PC-3 (cell line): ENCODE measurements around the gene CORT. TPM values are rescaled to one million over a fixed set of nuclear protein-coding genes. Genes with fewer than 3 reads are reported as not detected.
"Not testable (repeated sequence)": the region's sequence is repeated elsewhere in the genome, so short reads cannot be mapped to it uniquely, and the experiment has no call there.

Source experiments
- ATAC-seq: fragments of 200-7000 bp; cut with Tn5 transposase; 2 replicates; pipeline ENCODE4 v1.9.1; 2020; ENCODE audit warnings: mild to moderate bottlenecking, moderate library complexity
- BruUV-seq: library from RNA; stranded (reverse); fragments of 400-500 nt; replicated peaks from 2 replicates; lab custom pipeline; 2021; lab: Mats Ljungman, UMichigan
- CTCF ChIA-PET: fragments of 300-600 bp; sonication (Branson Sonifier 250); formaldehyde crosslinking; loops from one replicate; lab custom pipeline; 2022; ENCODE audit warnings: antibody characterized with exemption; lab: Charles Lee
- POLR2A ChIA-PET: fragments of 300-600 bp; sonication (Branson Sonifier 250); formaldehyde crosslinking; loops from one replicate; lab custom pipeline; 2022; ENCODE audit warnings: antibody characterized with exemption; ENCODE audit not compliant: unreplicated experiment; lab: Charles Lee
- DNase-seq: peaks from one replicate; pipeline ENCODE4 v3.0.0-alpha.2; 2015
- H2AFZ ChIP-seq: fragments of 300-600 bp; sonication (generic); 2 replicates; pipeline ENCODE4 v1.6.0; 2016; ENCODE audit warnings: antibody characterized with exemption, low read length
- H3F3A ChIP-seq: fragments of 300-600 bp; sonication (generic); one replicate; pipeline ENCODE4 v1.6.0; 2017; ENCODE audit warnings: antibody characterized with exemption, low read length, control low read depth, mild to moderate bottlenecking; ENCODE audit not compliant: unreplicated experiment
- H3K27ac ChIP-seq: fragments of 300-600 bp; sonication (generic); 2 replicates; pipeline ENCODE4 v1.5.1; 2016; ENCODE audit warnings: mild to moderate bottlenecking, low read length
- H3K27me3 ChIP-seq: fragments of 300-600 bp; sonication (generic); 2 replicates; pipeline ENCODE4 v1.6.1; 2016; ENCODE audit warnings: low read length, mixed read lengths
- H3K36me3 ChIP-seq: fragments of 300-600 bp; sonication (generic); 2 replicates; pipeline ENCODE4 v1.6.1; 2016; ENCODE audit warnings: low read depth, mixed run types, low read length, mixed read lengths
- H3K4me1 ChIP-seq: fragments of 300-600 bp; sonication (generic); 2 replicates; pipeline ENCODE4 v1.5.1; 2016; ENCODE audit warnings: low read length; ENCODE audit not compliant: insufficient read depth
- H3K4me2 ChIP-seq: fragments of 300-600 bp; sonication (generic); 2 replicates; pipeline ENCODE4 v1.6.0; 2016; ENCODE audit warnings: low read length
- H3K4me3 ChIP-seq: fragments of 300-600 bp; sonication (generic); 2 replicates; pipeline ENCODE4 v1.5.1; 2016; ENCODE audit warnings: mild to moderate bottlenecking, low read length, mixed read lengths
- H3K79me2 ChIP-seq: fragments of 300-600 bp; sonication (generic); 2 replicates; pipeline ENCODE4 v1.6.1; 2017; ENCODE audit warnings: low read length, mixed read lengths
- H3K9ac ChIP-seq: fragments of 300-600 bp; sonication (generic); 2 replicates; pipeline ENCODE4 v1.6.0; 2016; ENCODE audit warnings: mild to moderate bottlenecking, low read length
- H3K9me2 ChIP-seq: fragments of 300-600 bp; sonication (generic); replicated peaks from 2 replicates; pipeline ENCODE4 v1.6.1; 2016; ENCODE audit warnings: mixed run types, low read length, mixed read lengths
- H3K9me3 ChIP-seq: fragments of 300-600 bp; sonication (generic); 2 replicates; pipeline ENCODE4 v1.6.1; 2016; ENCODE audit warnings: low read length, mixed read lengths
- H4K20me1 ChIP-seq: fragments of 300-600 bp; sonication (generic); 2 replicates; pipeline ENCODE4 v1.6.1; 2016; ENCODE audit warnings: low read length, mixed read lengths
- EZH2 ChIP-seq: fragments of 300-600 bp; sonication (generic); IDR thresholded peaks from one replicate; pipeline ENCODE4 v1.6.1; 2017; ENCODE audit warnings: antibody characterized with exemption, mild to moderate bottlenecking, low read length; ENCODE audit not compliant: unreplicated experiment
- EZH2phosphoT487 ChIP-seq: fragments of 300-600 bp; sonication (generic); IDR thresholded peaks from 2 replicates; pipeline ENCODE4 v1.6.1; 2018; ENCODE audit warnings: mild to moderate bottlenecking, antibody characterized with exemption, low read length, borderline replicate concordance
- intact Hi-C: fragments of 100-400 bp; cut with micrococcal nuclease; formaldehyde crosslinking; loops from 2 replicates; pipeline ENCODE4 v1.9.0; 2023
- total RNA-seq: library from RNA; depleted of rRNA; stranded (reverse); fragments of >200 nt; gene quantifications from 2 replicates; pipeline ENCODE4 v1.2.3, GENCODE V29; 2014
- TF ChIP-seq, protein P1 (sequence below): fragments of 300-600 bp; sonication (generic); conservative IDR thresholded peaks from 2 replicates; pipeline ENCODE4 v1.5.1; 2017; ENCODE audit warnings: antibody characterized with exemption, low read depth, mild to moderate bottlenecking, low read length

Gene CORT
- total RNA-seq, 1 experiment from 2014 or later: not detected

DNA sequence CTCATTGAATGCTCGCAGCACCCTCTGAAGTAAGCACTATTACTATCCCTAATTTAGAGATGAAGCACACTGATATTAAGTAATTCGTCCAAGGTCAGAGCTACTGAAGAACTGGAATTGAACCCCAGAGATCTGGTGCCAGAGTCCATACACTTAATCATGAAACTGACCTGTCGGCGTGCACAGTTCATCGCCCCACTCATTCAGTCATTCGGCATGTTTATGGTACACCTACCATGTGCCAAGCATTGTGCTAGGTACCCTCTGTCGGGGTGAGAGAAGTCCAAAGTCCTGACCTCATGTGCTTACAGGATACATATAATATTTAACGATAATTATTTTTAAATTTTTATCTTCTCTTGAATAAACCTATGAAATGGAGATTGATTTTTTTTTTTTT lies 25.2 kb upstream of the CORT start:
- no TSS peak for BruUV-seq
- H2AFZ ChIP-seq: no peak overlapping the region

DNA sequence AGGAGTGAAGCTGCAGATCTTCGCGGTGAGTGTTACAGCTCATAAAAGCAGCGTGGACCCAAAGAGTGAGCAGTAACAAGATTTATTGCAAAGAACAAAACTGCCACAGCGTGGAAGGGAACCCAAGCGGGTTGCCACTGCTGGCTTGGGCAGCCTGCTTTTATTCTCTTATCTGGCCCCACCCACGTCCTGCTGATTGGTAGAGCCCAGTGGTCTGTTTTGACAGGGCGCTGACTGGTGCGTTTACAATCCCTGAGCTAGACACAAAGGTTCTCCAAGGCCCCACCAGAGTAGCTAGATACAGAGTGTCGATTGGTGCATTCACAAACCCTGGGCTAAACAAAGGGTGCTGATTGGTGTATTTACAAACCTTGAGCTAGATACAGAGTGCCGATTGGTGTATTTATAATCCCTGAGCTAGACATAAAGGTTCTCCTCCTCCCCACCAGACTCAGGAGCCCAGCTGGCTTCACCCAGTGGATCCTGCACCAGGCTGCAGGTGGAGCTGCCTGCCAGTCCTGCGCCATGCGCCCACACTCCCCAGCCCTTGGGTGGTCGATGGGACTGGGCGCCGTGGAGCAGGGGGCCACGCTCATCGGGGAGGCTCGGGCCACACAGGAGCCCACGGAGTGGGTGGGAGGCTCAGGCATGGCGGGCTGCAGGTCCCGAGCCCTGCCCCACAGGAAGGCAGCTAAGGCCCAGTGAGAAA lies 23.9 kb upstream of the CORT start:
- H3K27ac ChIP-seq, H3K4me2 ChIP-seq, H3K9ac ChIP-seq, DNase-seq, BruUV-seq, ATAC-seq, H4K20me1 ChIP-seq, intact Hi-C loops, H3K4me1 ChIP-seq, H3K27me3 ChIP-seq, H3K9me3 ChIP-seq, H3K4me3 ChIP-seq, H3F3A ChIP-seq, H3K79me2 ChIP-seq, H3K9me2 ChIP-seq, H3K36me3 ChIP-seq, H2AFZ ChIP-seq: not testable (repeated sequence)
- ChIA-PET POLR2A (interaction anchor here (0.6 kb wide), 1 partner anchor 45 kb away, joined by 5 read pairs; no protein-coding TSS in a partner anchor), CTCF (interaction anchor here (1.4 kb wide), 1 partner anchor 49 kb away, joined by 3 read pairs; no protein-coding TSS in a partner anchor)

More for the DNA sequence above, 25.2 kb upstream of the CORT start:
- H3K4me2 ChIP-seq: no peak overlapping the region
- no peaks in the 10 kb centered on the region for H3K79me2 ChIP-seq
- H3K9me3 ChIP-seq: no peaks in the 10 kb centered on the region
- H3K4me1 ChIP-seq: peaks cover 4% of the 10 kb centered on the region; the same call in 1 of the 2 replicates
- H3K27me3 ChIP-seq: no peaks in the 10 kb centered on the region
- H3K36me3 ChIP-seq: peaks cover 7% of the 10 kb centered on the region; the same call in 1 of the 2 replicates
- POLR2A ChIA-PET: no interaction called here
- H3K4me3 ChIP-seq: no peak overlapping the region
- no peaks in the 10 kb centered on the region for H4K20me1 ChIP-seq
- no peaks in the 10 kb centered on the region for H3K9me2 ChIP-seq
- CTCF ChIA-PET: no interaction called here
- TF ChIP-seq, protein P1, sequence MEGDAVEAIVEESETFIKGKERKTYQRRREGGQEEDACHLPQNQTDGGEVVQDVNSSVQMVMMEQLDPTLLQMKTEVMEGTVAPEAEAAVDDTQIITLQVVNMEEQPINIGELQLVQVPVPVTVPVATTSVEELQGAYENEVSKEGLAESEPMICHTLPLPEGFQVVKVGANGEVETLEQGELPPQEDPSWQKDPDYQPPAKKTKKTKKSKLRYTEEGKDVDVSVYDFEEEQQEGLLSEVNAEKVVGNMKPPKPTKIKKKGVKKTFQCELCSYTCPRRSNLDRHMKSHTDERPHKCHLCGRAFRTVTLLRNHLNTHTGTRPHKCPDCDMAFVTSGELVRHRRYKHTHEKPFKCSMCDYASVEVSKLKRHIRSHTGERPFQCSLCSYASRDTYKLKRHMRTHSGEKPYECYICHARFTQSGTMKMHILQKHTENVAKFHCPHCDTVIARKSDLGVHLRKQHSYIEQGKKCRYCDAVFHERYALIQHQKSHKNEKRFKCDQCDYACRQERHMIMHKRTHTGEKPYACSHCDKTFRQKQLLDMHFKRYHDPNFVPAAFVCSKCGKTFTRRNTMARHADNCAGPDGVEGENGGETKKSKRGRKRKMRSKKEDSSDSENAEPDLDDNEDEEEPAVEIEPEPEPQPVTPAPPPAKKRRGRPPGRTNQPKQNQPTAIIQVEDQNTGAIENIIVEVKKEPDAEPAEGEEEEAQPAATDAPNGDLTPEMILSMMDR: no peak
- TF ChIP-seq EZH2phosphoT487 (no peak), EZH2 (no peak)
- no peak overlapping the region for H3K27ac ChIP-seq
- intact Hi-C loops: no loop called here
- H3F3A ChIP-seq: no peaks in the 10 kb centered on the region
- DNase-seq (no peak), ATAC-seq (no peak)
- no peak overlapping the region for H3K9ac ChIP-seq

DNA sequence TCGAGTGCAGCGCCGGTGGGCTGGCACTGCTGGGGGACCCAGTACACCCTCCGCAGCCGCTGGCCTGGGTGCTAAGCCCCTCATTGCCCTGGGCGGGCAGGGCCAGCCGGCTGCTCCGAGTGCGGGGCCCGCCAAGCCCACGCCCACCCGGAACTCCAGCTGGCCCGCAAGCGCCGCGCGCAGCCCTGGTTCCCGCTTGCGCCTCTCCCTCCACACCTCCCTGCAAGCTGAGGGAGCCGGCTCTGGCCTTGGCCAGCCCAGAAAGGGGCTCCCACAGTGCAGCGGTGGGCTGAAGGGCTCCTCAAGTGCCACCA lies 23.3 kb upstream of the CORT start:
- BruUV-seq, H3K79me2 ChIP-seq, H4K20me1 ChIP-seq, DNase-seq, H3K4me1 ChIP-seq, H3K4me2 ChIP-seq, H3K9me3 ChIP-seq, ATAC-seq, H3K9ac ChIP-seq, H3K27ac ChIP-seq, H3K4me3 ChIP-seq, intact Hi-C loops, H3K36me3 ChIP-seq, H3F3A ChIP-seq, H3K9me2 ChIP-seq, H3K27me3 ChIP-seq, POLR2A ChIA-PET, H2AFZ ChIP-seq: not testable (repeated sequence)
- CTCF ChIA-PET: interaction anchor here (1.4 kb wide), 1 partner anchor 49 kb away, joined by 3 read pairs; no protein-coding TSS in a partner anchor
